Erythroblast (primary cell): ENCODE data around the gene NCBP3.
"Not testable (repeated sequence)": the region's sequence is repeated elsewhere in the genome, so short reads cannot be mapped to it uniquely, and the experiment has no call there.

Experiments used
- DNase-seq, 2 experiments: peaks; one replicate each; lab custom pipeline; 2025; lab: John Stamatoyannopoulos, UW
- GATA1 ChIP-seq: IDR thresholded peaks from 2 replicates; pipeline ENCODE4 v1.6.1; 2011; ENCODE audit warnings: low read depth, mild to moderate bottlenecking, control low read depth, low read length, moderate library complexity
- POLR2A ChIP-seq: IDR thresholded peaks from 2 replicates; pipeline ENCODE4 v1.6.1; 2011; ENCODE audit warnings: mild to moderate bottlenecking, low read length

Gene NCBP3

DNA sequence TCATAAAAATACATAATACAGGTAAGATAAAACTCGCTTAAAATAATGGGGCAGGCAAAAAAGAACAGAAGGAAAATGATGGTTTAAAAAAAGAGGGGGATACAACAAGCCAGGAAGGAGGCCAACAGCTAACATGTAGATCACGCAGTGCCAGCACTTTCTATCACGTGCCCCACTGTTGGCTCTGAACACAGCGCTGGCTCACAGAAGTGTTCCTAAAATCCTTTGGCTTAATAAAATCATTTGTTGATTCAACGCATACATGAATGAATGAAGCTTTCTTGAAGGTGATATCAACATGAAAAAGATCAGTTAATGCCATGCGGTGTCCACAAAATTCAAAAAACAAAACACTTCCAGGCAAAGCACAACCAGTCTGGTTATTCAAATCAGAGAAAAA is 53.6 kb downstream of the NCBP3 start:
- DNase-seq: no peak
- TF ChIP-seq GATA1 (no peak), POLR2A (no peak)

DNA sequence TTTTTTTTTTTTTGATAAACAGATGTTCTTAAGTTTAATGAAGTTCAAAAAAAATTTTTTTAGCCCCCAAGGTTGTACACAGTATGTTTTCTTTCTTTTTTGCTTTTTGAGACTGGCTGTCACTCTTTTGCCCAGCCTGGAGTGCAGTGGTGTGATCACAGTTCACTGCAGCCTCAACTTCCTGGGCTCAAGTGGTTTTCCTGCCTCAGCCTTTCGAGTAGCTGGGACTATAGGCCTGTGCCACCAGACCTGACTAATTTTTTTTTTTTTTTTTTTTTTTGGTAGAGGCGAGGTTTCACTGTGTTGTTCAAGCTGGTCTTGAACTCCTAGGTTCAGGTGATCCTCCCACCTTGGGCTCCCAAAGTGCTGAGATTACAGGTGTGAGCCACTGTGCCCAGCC is 57.8 kb downstream of the NCBP3 start:
- DNase-seq: no peak
- TF ChIP-seq GATA1 (no peak), POLR2A (no peak)

DNA sequence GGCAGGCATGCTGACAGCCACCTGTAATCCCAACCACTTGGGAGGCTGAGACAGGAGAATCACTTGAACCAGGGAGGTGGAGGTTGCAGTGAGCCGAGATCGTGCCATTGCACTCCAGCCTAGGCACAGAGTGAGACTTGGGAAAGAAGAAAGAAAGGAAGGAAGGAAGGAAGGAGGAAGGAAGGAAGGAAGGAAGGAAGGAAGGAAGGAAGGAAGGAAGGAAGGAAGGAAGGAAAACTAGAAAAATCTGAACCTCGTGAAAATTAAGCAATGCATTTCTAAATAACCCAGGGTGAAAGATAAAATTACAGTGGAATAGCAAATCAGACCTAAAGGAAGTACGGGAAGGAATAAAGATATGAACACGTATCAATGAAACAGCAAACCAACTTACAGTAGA is 60.7 kb downstream of the NCBP3 start:
- DNase-seq: not testable (repeated sequence)

DNA sequence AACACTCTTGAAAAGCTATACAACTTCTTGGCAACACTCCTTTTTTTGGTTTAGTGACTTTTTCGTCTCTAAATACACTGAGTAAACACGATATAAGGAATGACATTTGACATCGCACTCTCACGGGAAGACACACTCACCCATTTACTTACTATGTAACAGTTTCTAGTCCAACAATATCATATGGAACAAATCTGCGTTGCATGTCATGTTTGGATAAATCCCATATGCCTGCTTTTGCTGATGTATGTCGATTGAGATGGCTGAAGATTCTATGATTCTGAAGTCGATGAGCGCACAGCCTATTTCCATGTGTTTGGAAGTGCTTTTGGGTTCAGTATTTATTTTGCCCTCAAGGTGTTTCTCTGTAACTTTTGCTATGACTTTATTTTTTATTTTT is 63.3 kb downstream of the NCBP3 start:
- DNase-seq: no peak
- TF ChIP-seq GATA1 (no peak), POLR2A (no peak)

DNA sequence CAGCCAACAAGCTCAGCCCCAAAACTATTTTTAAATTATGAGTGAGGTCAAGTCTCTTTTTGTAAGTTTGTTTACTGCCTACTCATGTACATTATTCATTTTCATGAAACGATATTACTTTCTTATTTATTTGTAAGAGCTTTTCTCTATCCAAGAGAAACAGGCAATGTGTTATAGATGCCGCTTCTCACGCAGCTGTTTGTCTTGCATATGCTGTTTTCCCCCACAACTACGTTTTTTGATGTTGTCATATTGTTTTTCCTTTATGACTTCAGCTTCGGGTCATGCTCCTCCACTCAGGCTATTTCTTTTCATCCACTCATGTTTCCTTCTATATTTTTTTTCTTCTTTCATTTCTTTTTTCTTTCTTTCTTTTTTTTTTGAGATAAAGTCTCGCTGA is 65.1 kb downstream of the NCBP3 start:
- DNase-seq: no peak
- no peak for TF ChIP-seq GATA1
- TF ChIP-seq POLR2A: no peak

DNA sequence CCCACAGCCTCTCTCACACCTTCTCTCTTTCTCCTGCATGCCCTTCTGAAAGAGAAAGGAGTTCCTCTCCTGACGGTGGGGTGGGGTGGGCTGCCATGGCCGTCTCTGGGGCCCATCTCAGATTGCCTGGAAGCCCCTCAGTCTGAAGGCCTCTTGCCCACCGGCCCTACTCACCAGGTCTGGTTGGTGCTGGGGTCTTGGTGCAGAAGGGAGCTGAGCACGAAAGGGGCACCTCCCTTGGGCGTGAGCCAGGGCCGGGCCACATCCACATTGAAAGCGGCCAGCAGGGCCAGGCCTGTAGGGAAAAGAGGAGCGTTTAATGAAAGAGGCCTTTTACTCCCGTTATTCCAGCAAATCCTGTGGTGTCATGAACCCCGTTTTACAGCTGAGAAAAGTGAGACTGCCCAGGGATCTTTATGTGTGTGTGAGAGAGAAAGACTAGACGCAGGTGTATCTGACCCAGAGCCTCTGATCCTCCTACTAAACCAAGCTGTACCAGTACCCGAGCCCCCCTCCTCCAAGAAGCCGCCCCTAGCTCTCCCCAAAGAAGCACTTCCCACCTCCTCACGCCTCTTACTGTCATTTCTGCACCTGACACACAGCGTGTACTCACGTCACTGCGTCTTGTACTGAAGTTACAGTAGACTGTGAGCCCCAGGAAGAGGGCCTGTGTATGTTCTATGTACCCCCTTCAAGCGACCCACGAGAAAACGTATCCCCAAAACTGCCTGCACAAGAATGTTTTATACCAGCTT is 68.5 kb downstream of the NCBP3 start:
- TF ChIP-seq POLR2A (no peak), GATA1 (no peak)
- DNase-seq: no peak

DNA sequence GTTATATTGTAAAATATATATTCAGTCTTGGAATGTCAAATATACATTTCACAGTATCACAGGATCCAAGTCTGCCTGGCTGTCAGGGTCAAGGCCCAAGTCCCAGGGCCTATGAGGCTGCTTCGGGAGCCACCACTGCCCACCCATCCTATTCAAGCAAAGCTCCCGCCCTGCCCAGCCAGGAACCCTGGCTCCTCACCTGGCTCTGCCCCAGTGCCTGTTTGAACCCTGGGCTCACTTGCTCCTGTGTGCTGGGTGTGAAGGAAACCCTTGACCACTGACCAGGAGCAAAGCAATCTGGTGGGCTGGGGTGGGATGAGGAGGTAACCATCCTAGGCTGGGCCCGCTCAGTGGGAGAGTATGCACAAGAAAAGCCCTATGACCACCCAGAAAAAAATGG is 72.1 kb downstream of the NCBP3 start:
- TF ChIP-seq POLR2A (no peak), GATA1 (no peak)
- DNase-seq: no peak

DNA sequence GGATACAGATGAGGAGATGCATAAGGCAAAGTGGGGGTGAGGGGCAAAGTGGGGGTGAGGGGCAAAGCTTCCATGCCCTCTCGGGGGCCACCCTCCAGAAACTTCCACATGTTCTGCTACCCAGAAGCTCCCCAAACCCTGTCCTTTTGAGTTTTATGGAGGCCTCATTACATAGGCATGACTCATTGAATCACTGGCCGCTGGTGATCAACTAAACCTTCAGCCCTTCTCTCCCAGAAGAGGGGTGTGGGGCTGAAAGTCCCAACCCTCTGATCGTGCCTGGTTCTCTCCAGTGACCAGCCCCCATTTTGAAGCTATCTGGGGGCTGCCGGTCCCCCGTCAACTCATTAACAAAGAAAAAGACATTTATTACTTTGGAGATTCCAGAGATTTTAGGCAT is 72.5 kb downstream of the NCBP3 start:
- TF ChIP-seq POLR2A (no peak), GATA1 (no peak)
- no peak for DNase-seq

DNA sequence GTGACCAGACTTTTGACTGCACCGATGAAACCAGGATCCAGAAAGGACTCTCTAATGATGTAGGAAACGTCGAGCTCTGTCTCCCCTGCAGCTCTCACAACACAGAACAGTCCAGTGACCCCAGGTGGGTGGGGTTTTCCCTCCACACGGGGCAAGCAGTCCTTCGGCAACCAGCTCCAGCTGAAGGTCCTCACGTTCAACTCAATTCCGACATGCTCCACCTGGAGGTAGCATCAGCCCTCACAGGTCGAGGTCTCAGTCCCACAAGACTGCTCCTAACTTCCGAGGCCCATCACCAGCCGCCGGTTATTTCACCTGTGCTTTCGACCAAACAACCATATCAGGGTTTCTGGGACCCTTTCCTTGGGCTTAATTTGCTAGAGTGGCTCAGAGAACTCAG is 73.3 kb downstream of the NCBP3 start:
- DNase-seq: no peak
- TF ChIP-seq GATA1 (no peak), POLR2A (no peak)

DNA sequence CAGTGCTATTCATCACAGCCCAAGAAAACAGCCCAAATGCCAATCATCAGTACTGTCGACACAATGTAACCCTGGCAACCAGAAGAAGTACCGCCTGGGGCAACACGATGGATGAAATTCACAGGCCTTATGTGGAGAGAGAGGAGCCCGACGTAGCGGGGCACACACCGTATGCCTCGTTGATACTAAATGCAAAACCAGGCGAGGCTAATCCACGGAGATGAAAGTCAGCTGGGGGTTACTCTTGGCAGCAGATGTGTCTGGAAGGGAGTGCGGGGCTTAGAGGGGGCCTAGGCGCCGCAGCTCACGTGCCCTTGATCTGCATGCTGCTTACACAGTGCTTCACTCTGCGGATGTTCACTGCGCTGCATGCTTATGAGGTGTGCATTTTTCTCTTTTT is 74.9 kb downstream of the NCBP3 start:
- no peak for DNase-seq

DNA sequence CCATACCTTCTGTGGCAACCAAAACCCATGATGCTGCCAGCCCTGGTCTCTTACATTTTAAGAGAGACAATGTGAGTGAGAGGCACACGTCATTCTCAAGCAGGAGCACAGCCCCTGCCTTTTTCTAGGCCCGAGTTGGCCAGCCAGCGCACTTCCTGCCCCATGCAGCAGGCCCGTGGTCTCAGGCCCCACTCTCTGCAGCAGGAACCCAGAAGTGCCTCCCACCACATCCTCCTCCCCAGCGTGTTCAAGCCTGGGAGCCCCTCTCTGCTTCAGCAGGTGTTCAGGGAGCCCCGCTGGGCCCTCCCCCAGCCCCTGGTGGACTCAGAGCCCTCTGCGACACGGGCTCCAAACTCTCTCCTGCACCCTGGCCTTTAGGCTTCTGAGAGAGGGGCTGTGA is 75.6 kb downstream of the NCBP3 start:
- no peak for TF ChIP-seq GATA1
- TF ChIP-seq POLR2A: no peak
- DNase-seq: no peak

More for the DNA sequence above, 74.9 kb downstream of the NCBP3 start:
- TF ChIP-seq GATA1 (no peak), POLR2A (no peak)

DNA sequence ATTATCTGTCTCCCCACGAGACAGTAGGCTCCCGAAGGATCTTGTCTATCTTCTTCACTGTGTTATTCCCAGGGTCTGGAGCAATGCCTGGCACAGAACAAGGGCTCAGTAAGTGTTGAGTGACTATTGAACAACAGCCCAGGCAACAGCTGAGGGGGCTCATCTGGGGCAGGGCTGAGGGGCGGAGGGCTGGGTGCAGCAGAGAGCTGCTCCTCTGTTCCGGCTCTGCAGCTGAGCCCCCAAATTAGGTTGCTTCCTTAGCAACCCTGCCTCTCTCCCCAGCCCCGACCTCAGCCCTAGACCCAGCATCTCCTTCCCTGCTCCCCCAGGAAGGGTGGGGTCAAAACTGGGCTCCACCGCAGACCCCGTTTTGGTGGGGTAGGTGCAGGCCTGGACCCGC is 77.3 kb downstream of the NCBP3 start:
- DNase-seq: no peak
- TF ChIP-seq GATA1: no peak
- TF ChIP-seq POLR2A: no peak

DNA sequence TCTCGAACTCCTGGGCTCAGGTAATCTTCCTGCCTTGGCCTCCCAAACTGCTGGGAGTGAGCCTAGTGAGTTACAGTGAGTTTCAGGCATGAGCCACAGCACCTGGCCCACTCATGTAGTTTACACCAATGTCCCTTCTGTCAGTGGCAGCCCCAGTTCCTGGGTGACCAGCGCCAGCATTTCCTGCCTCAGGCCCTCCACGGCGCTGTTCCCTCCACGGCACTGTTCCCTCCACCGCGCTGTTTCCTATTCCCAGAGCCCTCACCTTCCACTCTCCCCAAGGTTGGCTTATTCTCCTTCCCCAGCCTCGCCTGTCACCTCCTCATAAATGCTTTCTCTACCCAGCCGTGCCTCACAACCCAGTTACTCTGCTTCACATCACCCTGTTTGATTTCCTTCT is 77.7 kb downstream of the NCBP3 start:
- TF ChIP-seq GATA1: no peak
- TF ChIP-seq POLR2A: no peak
- no peak for DNase-seq

DNA sequence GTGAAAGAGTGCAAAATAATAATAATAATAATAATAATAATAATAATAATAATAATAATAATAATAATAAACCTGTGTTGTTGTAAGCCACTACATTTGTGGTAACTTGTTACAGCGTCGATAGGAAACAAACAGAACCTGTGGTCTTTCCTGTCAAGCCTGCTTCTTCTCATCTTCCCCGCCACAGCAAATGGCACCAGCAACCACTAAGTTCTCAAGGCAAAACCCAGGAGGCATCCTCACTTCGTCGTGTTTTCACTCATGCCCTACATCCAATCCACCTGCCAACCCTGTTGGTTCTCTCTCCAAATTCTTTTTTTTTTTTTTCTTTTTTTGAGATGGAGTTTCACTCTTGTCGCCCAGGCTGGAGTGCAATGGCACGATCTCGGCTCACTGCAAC is 79.3 kb downstream of the NCBP3 start:
- DNase-seq: no peak
- TF ChIP-seq GATA1 (no peak), POLR2A (no peak)

DNA sequence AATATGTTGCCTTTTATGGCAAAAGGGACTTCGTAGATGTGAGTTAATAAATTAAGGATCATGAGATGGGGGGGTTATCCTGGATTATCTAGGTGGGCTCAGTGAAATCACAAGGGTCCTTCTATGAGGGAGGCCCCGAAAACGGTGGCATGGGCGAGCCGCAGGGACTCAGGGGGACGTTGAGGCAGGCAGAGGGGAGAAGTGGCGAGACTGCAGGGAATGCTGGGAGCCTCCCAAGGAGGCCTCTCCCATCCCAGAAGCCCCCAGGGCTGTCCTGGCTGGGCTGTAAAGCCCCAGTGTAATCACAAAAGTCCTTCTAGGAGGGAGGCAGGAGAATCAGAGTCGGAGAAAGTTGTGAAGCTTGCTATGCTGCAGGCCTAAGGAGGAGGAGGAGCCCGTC is 80.1 kb downstream of the NCBP3 start:
- no peak for DNase-seq
- TF ChIP-seq POLR2A (no peak), GATA1 (no peak)

DNA sequence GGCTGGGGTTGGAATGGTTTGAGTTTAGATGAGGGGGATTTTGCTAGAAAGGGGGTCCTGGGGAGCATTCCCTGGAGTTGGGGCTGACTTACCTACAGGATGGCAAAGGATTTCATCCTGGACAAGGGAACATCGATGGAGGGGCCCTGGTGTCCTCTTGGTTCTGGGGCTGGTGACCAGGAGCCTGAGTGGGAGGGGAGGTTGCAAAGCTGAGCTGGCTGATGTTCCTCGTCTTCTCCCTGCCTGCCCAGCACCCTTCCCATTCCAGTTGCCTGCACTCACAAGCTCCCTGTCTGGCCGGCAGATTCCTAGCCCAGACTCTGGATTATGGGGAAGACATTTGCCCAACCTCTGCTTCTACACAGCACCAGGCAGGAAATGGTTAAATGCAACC is 82.3 kb downstream of the NCBP3 start:
- no peak for DNase-seq
- TF ChIP-seq GATA1: no peak
- no peak for TF ChIP-seq POLR2A
